PC-9 (cell line): ENCODE measurements around the gene OR56A5. TPM values are rescaled to one million over a fixed set of nuclear protein-coding genes. Genes with fewer than 3 reads are reported as not detected.

Experiments used
- BruUV-seq: library from RNA; stranded (reverse); fragments of 400-500 nt; replicated peaks from 2 replicates; lab custom pipeline; 2021; lab: Mats Ljungman, UMichigan
- CTCF ChIA-PET: fragments of 300-600 bp; sonication (Branson Sonifier 250); formaldehyde crosslinking; loops from one replicate; lab custom pipeline; 2022; ENCODE audit warnings: antibody characterized with exemption; lab: Charles Lee
- POLR2A ChIA-PET: fragments of 300-600 bp; sonication (Branson Sonifier 250); formaldehyde crosslinking; loops from one replicate; lab custom pipeline; 2022; ENCODE audit warnings: antibody characterized with exemption; ENCODE audit not compliant: unreplicated experiment; lab: Charles Lee
- DNase-seq, 2 experiments: peaks; one replicate each; pipeline versions ENCODE4 v3.0.0 to v3.0.0-alpha.2; 2015 to 2022; ENCODE audit warnings: mixed read lengths in 1 of 2
- H2AFZ ChIP-seq: fragments of 200-600 bp; sonication (generic); 2 replicates; pipeline ENCODE4 v1.8.1; 2017; ENCODE audit warnings: antibody characterized with exemption
- H3F3A ChIP-seq: fragments of 200-600 bp; sonication (generic); 2 replicates; pipeline ENCODE4 v1.8.1; 2017; ENCODE audit warnings: antibody characterized with exemption, mild to moderate bottlenecking, low read depth; ENCODE audit not compliant: insufficient read depth
- H3K27ac ChIP-seq: fragments of 200-600 bp; sonication (generic); 2 replicates; pipeline ENCODE4 v1.6.1; 2016; ENCODE audit warnings: mixed run types
- H3K27me3 ChIP-seq: fragments of 200-600 bp; sonication (generic); 2 replicates; pipeline ENCODE4 v1.6.1; 2016; ENCODE audit warnings: low read depth, mixed run types; ENCODE audit not compliant: insufficient read depth
- H3K36me3 ChIP-seq: fragments of 200-600 bp; sonication (generic); 2 replicates; pipeline ENCODE4 v1.6.1; 2016; ENCODE audit warnings: low read depth, mixed run types
- H3K4me1 ChIP-seq: fragments of 200-600 bp; sonication (generic); replicated peaks from 2 replicates; pipeline ENCODE4 v1.6.1; 2016; ENCODE audit warnings: mixed run types; ENCODE audit not compliant: insufficient read depth
- H3K4me2 ChIP-seq: fragments of 200-600 bp; sonication (generic); 2 replicates; pipeline ENCODE4 v1.6.1; 2017; ENCODE audit warnings: mixed run types
- H3K4me3 ChIP-seq: fragments of 200-600 bp; sonication (generic); 2 replicates; pipeline ENCODE4 v1.6.1; 2016; ENCODE audit warnings: mixed run types
- H3K79me2 ChIP-seq: fragments of 200-600 bp; sonication (generic); 2 replicates; pipeline ENCODE4 v1.6.1; 2017; ENCODE audit warnings: low read depth, mixed run types
- H3K9me2 ChIP-seq: fragments of 200-600 bp; sonication (generic); 2 replicates; pipeline ENCODE4 v1.8.1; 2017; ENCODE audit warnings: mild to moderate bottlenecking; ENCODE audit not compliant: insufficient read depth
- H3K9me3 ChIP-seq: fragments of 200-600 bp; sonication (generic); 2 replicates; pipeline ENCODE4 v1.8.1; 2016; ENCODE audit warnings: low read depth; ENCODE audit not compliant: insufficient read depth
- H4K20me1 ChIP-seq: fragments of 200-600 bp; sonication (generic); 2 replicates; pipeline ENCODE4 v1.8.1; 2017; ENCODE audit not compliant: insufficient read depth
- CTCF ChIP-seq: fragments of 200-600 bp; sonication (generic); conservative IDR thresholded peaks from 2 replicates; pipeline ENCODE4 v1.6.1; 2017; ENCODE audit warnings: mixed run types, antibody characterized with exemption, mild to moderate bottlenecking, moderate library complexity
- EZH2 ChIP-seq: fragments of 200-600 bp; sonication (generic); IDR thresholded peaks from 2 replicates; pipeline ENCODE4 v1.8.0; 2017; ENCODE audit warnings: antibody characterized with exemption, low read depth
- intact Hi-C: fragments of 100-400 bp; cut with micrococcal nuclease; formaldehyde crosslinking; loops from one replicate; pipeline ENCODE4 v1.10.0; 2022; ENCODE audit not compliant: unreplicated experiment
- total RNA-seq: library from RNA; stranded (reverse); gene quantifications from 2 replicates; pipeline ENCODE4 v1.2.3, GENCODE V29; 2021

Gene OR56A5
- total RNA-seq, 1 experiment from 2014 or later: not detected

DNA sequence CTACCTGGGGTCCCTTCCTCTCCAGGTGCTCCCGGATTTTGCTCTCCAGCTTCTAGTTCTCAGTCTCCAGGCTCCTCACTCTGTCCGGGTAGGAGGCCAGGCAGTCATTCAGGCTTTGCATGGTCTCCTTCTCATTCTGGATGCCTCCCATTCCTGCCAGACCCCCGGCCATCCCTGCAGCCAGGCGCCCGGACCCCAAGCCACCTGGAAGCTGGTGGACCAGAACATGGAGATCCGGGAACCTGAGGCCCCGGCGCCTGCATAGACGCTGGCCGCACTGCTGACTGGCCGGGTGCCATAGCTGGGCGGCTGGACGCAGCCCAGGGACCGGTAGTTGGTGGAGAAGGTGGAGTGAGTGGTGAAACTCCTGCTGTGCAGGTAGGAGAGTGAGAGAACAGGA is 26.5 kb upstream of the OR56A5 start:
- H3K27ac ChIP-seq: no peak overlapping the region
- intact Hi-C loops: no loop called here
- no peak for TF ChIP-seq EZH2
- TF ChIP-seq CTCF: no peak
- BruUV-seq: no TSS peak
- H3K36me3 ChIP-seq: no peaks in the 10 kb centered on the region
- ChIA-PET POLR2A (no interaction called here), CTCF (no interaction called here)
- H2AFZ ChIP-seq: no peak overlapping the region
- H3K79me2 ChIP-seq: no peaks in the 10 kb centered on the region
- no peaks in the 10 kb centered on the region for H3F3A ChIP-seq
- H3K4me3 ChIP-seq: no peak overlapping the region
- no peaks in the 10 kb centered on the region for H3K9me2 ChIP-seq
- no peaks in the 10 kb centered on the region for H4K20me1 ChIP-seq
- H3K4me1 ChIP-seq: no peaks in the 10 kb centered on the region
- no peak overlapping the region for H3K4me2 ChIP-seq
- H3K27me3 ChIP-seq: no peaks in the 10 kb centered on the region
- no peaks in the 10 kb centered on the region for H3K9me3 ChIP-seq
- no peak for DNase-seq

DNA sequence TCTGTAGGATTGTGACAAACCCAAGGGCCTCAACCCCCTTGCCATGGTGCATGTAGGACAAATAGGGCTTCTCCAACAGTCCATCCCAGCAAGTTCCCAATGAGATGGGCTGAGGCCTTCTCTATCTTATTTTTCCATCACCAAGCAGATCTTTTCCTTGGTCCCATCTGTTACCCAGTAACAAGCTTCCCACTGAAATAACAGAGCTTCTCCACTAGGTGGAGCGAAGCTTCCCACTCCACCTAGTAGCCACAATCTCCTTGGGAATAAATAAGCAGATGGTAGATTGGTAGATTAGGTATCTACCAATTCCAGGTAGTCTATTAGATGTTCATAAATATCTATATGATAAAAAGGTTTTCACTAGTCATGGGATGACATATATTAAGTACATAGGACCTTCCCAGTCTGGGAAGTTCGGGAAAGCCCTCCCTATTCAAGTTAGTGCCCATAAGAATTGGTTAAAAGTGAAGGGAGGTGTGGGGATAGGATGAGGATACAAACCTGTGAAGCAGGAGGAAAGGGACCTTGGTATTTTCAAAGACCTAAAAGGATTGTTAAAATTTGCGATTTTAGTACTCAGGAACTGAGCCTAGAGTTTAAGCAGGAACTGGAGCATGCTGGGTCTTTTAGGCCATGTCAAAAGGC is 24.4 kb upstream of the OR56A5 start:
- no peak overlapping the region for H3K4me2 ChIP-seq
- BruUV-seq: no TSS peak
- no peaks in the 10 kb centered on the region for H3K27me3 ChIP-seq
- DNase-seq: no peak
- ChIA-PET POLR2A (no interaction called here), CTCF (no interaction called here)
- H4K20me1 ChIP-seq: no peaks in the 10 kb centered on the region
- H2AFZ ChIP-seq: no peak overlapping the region
- H3F3A ChIP-seq: no peaks in the 10 kb centered on the region
- no peak overlapping the region for H3K27ac ChIP-seq
- no peaks in the 10 kb centered on the region for H3K9me3 ChIP-seq
- H3K9me2 ChIP-seq: no peaks in the 10 kb centered on the region
- H3K36me3 ChIP-seq: no peaks in the 10 kb centered on the region
- TF ChIP-seq EZH2 (no peak), CTCF (peak; percentile 60)
- no peak overlapping the region for H3K4me3 ChIP-seq
- intact Hi-C loops: no loop called here
- H3K4me1 ChIP-seq: no peaks in the 10 kb centered on the region
- no peaks in the 10 kb centered on the region for H3K79me2 ChIP-seq

- ChIA-PET POLR2A (no interaction called here), CTCF (no interaction called here)
- H3K9me2 ChIP-seq: no peaks in the 10 kb centered on the region
- no peak overlapping the region for H3K27ac ChIP-seq
- no peak for DNase-seq
- BruUV-seq: no TSS peak
- no peaks in the 10 kb centered on the region for H4K20me1 ChIP-seq
- no peak overlapping the region for H3K4me3 ChIP-seq
- no peak for TF ChIP-seq CTCF
- TF ChIP-seq EZH2: no peak
- no peaks in the 10 kb centered on the region for H3K36me3 ChIP-seq
- H3K79me2 ChIP-seq: no peaks in the 10 kb centered on the region
- H3F3A ChIP-seq: no peaks in the 10 kb centered on the region
- H3K9me3 ChIP-seq: no peaks in the 10 kb centered on the region
- no peak overlapping the region for H3K4me2 ChIP-seq
- no peaks in the 10 kb centered on the region for H3K27me3 ChIP-seq
- no peak overlapping the region for H2AFZ ChIP-seq
- intact Hi-C loops: no loop called here
- H3K4me1 ChIP-seq: no peaks in the 10 kb centered on the region
Measured at GRCh38 chr11:5992150-5992549, 23.9 kb upstream of the OR56A5 start.
